Measurements from ENCODE around the gene GABRA4. TPM values are rescaled to one million over a fixed set of nuclear protein-coding genes. Genes with fewer than 3 reads are reported as not detected.

GABRA4 gene
- total RNA-seq (2014; rRNA removed; shearing (Covaris generic)), result 1.1 TPM in 1 of 2 replicates, not detected in the other

DNA sequence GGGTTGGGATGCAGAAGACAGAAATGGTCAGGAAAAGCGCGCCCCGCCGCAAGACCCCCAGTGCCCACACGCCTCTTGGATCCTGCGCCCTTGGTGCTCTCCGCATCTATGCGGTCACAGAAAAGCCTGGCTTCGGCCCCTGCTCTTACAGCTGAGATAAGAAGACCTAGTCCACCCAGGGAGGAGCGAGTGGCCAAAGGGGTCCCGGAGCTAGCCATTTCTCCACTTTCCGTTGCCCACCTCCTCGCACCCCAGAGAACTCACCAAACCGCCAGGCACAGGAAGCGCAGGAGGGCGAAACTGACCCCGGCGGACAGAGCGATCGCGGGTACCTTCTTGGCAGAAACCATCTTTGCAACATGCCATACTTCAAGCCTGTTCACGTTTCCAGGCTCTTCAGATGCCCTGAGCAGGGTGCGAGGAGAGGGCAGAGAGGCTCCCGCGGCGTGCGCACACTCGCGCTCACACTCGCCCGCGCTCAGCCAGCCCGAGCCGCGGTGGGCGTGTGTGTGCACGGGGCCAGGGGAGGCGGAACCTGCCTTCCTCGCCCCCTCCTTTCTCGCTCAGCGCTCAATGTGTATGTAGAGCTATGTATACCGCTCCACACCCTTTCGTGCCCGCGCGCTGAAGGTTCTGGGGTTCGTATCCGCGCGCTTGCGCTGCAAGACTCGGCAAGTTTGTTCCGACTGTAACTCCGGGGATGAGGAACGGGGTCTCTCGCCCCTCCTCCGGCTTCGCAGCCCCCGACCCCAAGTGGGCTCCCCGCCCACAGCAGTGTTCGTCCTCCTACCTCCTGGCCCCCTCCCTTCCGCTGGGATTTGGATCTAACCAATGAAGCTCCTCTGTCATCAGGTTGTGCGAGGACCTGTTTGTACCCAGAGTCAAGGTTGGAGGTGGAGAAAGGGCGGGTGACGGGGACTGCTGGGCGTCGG, at the start of gene GABRA4:
TSS of gene GABRA4 (minus strand) at position 507 of the 932 bp plus-strand sequence. CDS start at position 350, 157 bp downstream.
- no peak for DNase-seq (ENCODE audit: low spot score)

DNA sequence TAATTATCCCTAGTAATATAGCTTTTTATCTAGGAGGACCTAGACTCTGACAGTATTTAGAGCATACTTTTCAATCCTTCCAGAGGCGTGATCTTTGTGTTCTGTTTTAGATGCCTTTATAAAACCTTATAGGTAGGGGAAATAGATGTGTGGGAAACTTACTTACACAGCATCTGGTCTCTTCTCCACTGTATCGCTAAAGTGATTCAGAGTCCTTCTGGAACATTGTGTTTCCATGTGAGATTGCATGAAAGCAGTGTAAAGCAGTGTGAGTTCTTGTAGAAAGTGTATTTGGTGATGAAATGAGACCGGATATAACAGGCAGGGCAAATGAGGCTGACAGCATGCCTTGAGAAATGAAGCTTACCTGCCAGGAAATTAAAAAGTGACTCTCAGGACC, 47.4 kb upstream of the GABRA4 start:
- no peak for DNase-seq (ENCODE audit: low spot score)

DNA sequence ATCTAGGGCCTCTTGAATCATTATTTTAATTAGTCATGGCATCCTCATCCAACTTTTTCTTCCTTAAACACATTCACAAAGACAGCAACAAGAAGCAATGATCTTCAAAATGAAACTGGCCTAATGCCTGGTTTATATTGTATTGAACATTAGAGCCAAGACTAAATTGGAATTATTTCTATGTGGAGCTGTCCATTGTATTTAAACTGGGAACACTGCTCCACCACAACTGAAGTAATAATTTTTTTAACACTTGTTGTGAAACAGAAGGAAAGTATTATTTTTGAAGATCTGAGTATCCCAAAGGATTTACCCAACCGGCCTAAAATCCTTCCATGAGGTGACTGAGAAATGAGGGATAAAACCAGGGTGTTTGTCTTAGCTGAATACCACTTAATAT, 44.9 kb upstream of the GABRA4 start:
- DNase-seq (ENCODE audit: low spot score), result no peak

DNA sequence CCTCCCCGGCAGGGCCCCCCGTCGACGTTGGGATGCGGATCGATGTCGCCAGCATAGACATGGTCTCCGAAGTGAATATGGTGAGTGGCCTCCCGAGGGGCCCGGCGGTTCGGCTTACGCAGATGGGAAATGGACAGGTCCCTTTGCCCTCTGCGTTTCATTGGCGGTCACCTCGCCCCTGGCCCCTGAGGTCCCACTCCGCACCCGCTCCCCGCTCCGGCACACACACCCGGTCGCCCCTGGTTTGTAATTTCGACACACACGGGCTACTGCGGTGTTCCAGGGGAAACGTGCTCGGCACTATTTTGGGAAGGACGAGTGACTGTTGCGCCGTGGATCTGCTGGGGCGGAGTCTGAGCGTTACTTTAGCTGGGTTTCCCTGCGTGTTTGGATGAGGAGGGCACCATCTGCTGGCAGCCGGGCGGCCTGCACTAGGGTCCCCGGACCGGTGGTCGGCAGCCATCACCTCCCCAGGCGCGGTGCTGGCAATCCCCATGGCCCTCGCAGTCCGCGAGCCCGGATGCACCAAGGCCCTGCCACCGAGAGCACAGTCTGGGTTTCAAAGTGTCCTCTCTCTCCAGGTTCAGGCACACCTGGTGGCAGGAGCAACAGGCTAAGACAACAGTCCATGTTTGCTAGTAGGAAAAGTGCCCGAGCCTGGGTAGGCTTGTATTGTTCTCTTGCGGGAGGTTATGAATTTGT, 39.2 kb upstream of the GABRA4 start:
- DNase-seq (ENCODE audit: low spot score), result peak; percentile 6

DNA sequence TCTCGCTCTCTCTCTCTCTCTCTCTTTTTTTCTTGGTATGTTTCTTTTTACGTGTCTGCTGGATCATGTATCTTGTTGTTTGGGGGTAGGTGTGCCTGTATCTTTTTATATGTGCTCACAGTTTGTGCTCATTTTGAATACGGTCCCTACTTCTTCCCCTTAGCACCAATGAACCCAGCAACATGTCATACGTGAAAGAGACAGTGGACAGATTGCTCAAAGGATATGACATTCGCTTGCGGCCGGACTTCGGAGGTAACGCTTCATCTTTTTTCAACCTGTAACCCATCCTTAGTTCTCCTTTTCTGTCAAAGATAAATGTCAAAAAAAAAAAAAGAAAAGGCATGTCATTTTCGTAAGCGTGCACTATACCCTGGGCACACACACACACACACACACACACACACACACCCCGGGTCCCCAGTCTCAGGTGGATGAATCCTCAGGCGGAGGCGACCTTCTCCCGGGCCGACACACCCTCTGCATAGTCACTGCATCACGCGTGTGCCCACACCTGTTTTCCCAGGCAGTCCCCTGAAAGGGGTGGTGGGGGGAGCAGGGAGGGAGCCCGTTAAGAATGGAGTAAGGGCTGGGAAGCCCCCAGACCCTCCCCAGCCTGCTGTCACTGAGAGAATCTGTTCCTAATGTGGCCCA, 38.5 kb upstream of the GABRA4 start:
- DNase-seq (ENCODE audit: low spot score), result no peak

DNA sequence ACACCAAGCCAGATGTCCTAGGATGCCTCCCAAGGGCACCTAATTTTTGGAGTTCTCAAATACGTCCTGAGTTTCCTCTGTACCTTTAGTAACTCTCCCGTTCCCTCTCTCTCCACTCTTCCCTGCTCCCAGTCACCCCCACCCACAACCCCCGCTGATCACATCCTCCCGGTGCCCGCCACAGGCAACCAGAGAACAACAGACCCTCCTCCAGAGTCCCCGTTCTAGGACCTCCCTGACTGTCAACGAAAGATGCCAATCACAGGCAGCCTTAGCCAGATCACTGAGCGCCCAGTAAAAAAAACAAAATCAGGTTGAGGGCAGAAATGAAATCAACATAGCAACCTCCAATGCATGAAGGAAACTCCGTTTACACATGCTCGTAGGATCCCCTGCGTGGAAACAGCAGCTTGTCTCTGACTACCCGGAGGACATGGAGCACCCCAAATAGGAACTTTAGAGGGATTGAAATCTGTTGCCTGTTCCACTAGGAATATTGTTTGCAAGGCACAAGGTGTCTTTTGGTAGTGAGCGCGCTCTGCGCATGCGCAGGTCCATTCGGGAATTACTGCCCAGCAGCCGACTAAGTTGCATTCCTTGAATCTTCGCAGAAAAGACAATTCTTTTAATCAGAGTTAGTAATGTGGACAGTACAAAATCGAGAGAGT, 37.8 kb upstream of the GABRA4 start, which contains the start of gene GABRB1:
TSS of gene GABRB1 (plus strand) at position 557 of the 668 bp plus-strand sequence.
- DNase-seq (ENCODE audit: low spot score), result no peak

DNA sequence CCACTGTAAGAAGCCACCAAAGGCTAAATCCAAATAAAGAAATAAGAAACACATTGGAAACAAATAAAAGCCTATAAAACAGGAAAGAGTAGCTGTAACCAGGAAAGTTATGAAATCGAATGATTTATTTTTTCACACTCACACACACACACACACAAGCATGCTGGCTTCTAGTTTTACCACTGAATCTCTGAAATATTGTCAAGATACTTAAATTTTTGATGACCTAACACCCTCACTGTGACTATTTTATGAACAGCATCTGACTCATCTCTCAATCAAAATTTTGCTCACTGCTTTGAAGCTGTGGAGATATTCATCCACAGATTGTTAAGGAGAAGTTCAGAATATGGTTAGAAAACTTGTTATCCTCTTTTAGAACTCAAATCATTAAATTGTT, 24.1 kb upstream of the GABRA4 start:
- peak; percentile 29 for DNase-seq (ENCODE audit: low spot score)

DNA sequence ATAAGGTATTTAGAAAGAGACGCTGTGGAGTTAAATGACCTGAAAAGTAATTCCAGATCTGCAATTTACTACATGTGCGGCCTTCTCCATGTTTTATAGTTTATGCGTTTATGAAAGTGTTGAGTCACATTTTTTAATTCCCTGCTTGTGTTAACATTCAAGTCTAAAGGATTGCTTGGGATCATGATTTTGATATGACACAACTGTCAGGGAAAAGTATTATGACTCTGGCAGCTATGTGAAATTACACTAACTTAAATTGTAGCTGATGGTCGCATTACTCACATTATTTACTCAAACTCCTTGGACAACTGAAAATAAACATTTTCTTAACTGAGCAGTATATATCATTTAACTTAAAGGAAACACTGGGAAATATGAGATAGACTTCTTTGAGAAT, 23.7 kb upstream of the GABRA4 start:
- no peak for DNase-seq (ENCODE audit: low spot score)

DNA sequence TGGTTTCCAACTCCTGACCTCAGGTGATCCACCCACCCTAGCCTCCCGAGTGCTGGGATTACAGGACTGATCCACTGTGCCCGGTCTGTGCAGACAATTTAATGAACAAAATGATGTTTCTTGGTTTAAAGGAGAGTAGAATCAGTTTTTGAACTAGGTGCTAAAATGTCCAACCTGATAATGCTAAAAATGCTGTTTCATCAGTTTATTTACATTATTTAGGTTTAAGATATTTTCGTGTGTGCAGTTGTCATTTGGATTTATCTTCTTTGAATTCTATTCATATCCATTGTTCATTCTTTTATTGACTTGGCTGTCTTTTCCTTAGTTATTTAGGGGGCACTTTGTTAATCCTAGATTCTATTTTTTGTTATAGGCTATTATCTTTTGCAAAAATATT, 20.0 kb upstream of the GABRA4 start:
- no peak for DNase-seq (ENCODE audit: low spot score)

DNA sequence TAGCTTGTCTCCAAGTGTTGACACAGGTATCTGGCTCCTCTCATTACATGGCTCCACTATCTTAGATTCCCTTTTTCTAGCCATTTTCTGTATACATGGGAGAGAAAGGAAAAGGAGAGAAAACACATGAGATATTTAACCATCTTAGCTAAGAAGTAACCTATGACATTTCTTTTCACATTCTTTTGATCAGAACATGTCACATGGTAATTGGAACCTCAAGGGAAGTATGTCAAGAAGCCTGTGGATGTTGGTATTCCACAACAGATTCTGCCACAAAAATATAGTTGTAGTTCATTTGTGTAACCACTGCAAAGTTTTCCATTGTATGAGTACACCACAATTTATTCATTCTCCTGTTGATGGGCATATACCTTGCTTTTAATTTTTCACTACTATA, 19.3 kb upstream of the GABRA4 start:
- no peak for DNase-seq (ENCODE audit: low spot score)

DNA sequence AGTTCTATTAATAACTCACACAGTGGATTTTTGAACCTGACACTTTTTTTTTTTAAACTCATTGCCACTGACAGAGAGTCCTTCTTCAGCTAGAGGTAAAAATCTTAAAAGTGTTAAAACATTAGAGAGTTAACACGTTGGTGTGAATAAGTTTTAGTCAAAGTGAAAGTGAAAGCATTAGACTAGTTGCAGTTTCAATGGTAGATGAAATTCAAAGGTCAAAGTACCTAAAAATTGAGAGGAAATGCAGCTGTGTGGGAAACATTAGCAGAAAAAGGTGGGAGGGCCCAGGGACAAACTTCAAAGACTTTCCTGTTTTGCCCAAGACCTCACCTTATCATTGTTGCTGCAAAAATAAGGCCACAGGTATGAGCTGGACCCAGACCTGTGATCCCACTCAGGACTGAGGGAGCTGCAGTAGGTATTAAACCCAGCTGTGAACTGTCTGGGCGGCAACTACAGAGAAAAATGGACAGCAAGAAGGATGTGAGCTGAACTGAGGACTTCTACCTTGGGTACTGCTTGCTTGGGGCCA, 17.6 kb upstream of the GABRA4 start:
- DNase-seq (ENCODE audit: low spot score), result no peak

DNA sequence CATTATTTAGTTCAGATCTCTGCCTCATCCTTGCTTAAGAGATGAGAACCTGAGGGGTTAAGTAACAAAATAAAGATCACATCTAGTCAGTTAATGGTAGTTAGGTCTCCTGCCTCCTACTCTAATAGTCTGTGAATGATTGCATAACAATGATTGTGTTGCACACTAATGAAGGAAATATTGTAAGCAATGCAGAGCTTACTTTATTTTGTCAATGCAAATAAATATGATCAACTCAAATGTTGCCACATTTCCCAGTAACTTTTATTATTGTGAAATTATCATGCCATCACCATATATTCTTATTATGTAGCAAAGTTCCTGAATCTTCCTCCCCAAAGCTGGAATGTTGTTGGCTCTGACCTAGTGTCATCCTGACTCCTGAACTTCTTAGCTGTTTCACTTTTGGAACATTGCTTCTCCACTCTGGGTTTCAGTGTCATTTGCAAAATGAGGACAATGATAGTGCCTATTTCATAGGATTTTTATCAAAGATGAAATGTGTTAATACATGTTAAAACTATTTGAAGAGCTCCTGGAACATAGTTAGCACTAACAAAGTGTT, 17.0 kb upstream of the GABRA4 start:
- DNase-seq (ENCODE audit: low spot score), result no peak

DNA sequence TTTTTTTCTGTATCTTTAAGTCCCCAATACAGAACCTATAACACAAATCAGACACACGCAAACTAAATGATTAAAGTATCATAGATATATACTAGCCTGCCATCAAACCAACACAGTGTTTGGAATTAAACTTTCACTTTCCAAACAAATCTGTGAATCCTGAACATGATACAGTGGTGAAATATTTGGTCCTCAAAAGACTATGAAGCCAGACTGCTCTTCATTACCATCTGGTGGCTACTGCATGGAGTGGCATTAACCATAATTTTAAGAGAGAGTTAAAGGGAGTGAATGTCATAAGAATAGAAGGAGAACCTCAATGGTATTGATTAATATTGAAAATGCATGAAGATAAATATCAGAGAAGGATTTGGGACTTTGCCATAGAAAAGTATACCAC, 9.2 kb upstream of the GABRA4 start:
- DNase-seq (ENCODE audit: low spot score), result peak; percentile 3

DNA sequence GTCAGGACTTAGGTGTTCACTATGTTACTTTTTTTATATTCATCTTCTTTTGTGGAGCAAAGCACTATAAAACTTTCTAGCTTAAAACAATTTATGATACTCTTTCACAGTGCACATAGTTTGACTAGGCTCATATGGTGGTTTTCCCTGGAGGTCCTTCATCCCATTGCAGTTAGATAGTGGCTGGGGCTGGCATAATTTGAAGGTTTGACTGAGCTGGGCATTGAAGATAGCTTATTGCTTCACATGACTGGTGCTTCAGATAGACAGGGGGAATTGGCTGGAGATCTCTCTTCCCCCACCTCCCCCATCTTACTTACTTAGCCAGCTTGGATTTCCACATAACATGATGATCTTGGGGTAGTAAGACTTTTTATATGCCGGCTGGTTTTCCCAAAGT, 7.0 kb upstream of the GABRA4 start:
- no peak for DNase-seq (ENCODE audit: low spot score)

DNA sequence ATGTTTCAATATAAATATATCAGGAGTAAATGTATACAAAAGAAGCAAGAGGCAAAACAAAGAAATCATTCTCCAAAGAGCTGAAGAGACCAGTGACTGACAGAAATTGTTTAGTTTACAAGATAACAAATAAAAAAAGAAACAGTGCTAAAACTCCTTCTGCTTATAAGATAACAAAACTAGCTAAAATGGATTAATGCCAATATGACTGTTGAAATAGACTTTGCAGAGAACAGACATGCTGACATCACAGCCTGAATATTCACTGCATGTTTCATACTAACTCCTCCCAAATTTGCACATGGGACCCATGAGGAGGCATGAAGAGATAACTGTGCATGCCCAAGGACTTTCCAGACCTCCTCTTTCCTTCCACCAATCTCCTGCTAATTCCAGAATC, 6.2 kb upstream of the GABRA4 start:
- DNase-seq (ENCODE audit: low spot score), result no peak

DNA sequence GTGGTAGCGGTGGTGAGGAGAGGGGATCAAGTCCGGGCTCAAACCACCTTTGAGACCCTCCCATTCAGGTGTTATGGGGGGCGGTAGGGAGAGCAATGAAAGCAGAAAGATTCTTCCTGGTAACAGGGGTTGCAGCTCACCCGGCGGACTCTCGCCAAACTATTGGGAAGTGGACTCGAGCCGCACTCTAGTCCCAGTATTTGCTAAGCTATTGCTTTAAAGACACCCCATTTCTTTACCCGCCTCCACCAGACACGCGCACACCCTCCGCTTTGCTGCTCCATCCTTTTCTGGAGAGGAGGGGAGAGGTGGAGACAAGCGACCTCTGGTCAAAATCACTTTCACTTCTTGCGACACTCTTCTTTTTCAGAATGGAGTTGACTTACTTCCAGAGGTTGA, 625 bp upstream of the GABRA4 start:
- DNase-seq (ENCODE audit: low spot score), result no peak

DNA sequence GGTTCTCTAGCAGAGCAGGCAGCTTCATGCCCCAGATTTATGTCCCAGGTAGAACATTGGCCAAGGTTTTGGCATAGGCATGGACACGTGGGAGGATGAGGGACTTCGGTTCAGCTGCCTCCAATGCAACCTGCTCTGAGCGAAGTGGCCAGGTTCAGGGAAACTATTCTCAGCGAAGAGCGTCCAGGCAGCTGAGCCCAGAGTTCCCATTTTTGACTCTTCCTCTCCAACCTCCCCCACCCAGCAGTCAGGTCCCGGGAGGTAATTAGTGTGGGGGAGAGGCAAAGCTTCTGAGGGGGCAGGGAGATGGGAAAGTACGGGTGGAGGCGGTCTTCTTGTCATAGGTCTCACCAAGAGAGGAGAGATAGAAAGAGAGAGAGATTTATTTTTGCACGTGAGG, 1.0 kb downstream of the GABRA4 start:
- no peak for DNase-seq (ENCODE audit: low spot score)

DNA sequence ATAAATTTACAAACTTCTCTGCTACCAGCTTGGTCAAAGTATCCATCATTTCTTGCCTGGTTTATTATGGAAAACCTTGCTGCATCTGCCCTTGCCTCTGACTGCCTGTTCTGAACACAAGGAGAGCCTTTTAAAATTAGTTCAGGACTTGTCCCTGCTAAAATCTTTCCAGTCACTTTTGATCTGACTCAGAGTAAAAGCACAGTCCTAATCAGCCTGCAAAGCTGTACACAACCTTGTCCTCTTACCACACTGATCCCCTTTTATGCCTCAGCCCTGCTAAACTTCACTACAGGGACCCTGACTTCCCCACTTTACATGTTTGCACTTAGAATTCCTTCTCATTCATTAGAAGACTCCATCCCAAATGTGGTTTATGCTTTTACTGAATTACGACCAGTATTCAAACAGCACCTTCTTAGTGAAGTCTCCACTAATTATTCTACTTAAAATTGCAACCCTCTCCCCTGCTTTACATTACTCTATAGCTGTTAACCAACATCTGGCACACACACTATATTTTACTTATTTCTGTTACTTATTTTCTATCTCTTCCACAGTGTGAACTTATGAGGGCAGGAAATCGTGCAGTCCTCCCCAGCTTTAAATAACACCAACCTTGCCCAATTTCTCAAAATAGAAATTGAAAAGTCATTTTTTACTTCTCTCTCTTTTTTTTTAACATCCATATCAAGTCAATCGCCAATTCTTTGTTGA, 6.3 kb downstream of the GABRA4 start:
- no peak for DNase-seq (ENCODE audit: low spot score)

DNA sequence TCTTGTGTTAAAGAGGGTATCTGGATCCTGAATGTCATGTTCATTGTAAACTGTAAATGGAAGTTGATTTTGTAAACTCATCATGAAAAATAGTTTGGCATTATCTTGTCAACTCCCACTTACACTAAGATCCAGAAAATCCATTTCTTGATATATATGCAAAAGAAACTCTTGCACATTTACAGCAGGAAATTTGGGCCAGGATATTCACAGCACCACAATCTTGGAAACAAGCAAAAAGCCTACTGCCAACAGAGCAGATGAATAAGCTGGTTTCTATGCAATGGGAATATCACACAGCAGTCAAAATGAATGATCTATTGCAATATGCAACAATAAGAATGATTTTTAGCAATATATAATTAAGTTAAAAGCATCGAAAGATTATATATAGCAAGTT, 8.6 kb downstream of the GABRA4 start:
- no peak for DNase-seq (ENCODE audit: low spot score)

DNA sequence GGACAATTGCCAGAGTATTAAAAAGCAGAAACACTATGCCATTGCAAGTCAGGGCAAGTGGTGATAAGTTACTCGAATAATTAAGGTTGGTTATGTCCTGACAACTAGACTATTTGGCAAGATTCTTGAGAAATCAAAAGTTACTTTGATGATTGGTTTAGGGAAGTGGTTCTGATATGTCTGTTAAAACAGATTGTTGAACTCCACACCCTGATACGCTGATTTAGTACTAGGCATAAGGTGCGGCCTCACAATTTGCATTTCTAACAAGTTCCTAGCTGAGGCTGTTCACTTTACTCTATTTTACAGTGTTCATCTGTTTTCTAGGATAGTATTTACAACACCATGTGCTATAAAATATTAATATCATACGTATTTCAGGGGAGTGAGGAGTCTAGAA, 12.5 kb downstream of the GABRA4 start:
- no peak for DNase-seq (ENCODE audit: low spot score)

DNA sequence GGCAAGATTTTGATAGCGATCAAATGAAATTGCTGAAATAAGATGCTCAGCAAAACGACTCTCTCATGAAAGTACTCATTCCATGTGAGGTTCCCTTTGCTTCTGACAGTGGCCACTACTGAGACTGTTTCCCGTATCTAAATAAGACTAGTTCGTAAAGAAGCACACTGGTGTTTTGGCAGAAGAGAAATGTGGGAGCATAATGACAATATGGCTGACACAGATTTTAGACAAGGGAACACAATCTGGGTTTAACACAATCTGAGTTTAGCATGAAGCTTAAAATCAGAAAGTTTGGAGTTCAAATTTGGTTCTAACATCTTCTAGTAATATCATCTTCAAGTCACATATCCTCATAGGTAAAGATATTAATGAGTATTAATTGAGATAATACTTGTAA, 13.7 kb downstream of the GABRA4 start:
- no peak for DNase-seq (ENCODE audit: low spot score)

Data from A172 (cell line).